ENCODE measurements around the gene LRRN2.

- TF ChIP-seq TAF1 (IDR thresholded peaks at IDR 0.05; ENCODE audit: borderline replicate concordance, low read depth, low read length) (no peak), SIN3A (IDR thresholded peaks at IDR 0.05; ENCODE audit: borderline replicate concordance, low read depth, low read length) (no peak)
Measured at GRCh38 chr1:204709021-204709420, 23.5 kb upstream of the LRRN2 start.
